Esophagus mucosa (tissue), 1 donor: ENCODE measurements around the gene SURF2. TPM values are rescaled to one million over a fixed set of nuclear protein-coding genes. Genes with fewer than 3 reads are reported as not detected.

Experiments
- ATAC-seq: fragments of 200-7000 bp; cut with Tn5 transposase; one replicate; pipeline ENCODE4 v1.9.1; 2020
- total RNA-seq: library from RNA; stranded (reverse); gene quantifications from one replicate; pipeline ENCODE4 v1.2.4, GENCODE V29; 2023
- donor health status: DM: yes; HTN: yes; CAD: no.

The SURF2 gene
- total RNA-seq, 1 donor from 2014 or later = 25.6 TPM

- peak; percentile 80 for ATAC-seq
Measured at GRCh38 chr9:133403766-133404453, 47.6 kb downstream of the SURF2 start.

- ATAC-seq = no peak
Measured at GRCh38 chr9:133404454-133405002, 48.2 kb downstream of the SURF2 start.

- no peak for ATAC-seq
Measured at GRCh38 chr9:133405508-133406438, 49.4 kb downstream of the SURF2 start.

GRCh38 chr9:133406480-133407307, 50.3 kb downstream of the SURF2 start:
- peak; percentile 78 for ATAC-seq

- no peak for ATAC-seq
Measured at GRCh38 chr9:133408042-133408441, 51.7 kb downstream of the SURF2 start.

Other genes with a start within 250 kb of the SURF2 start
- 35.0 TPM for gene RALGDS, start 235.3 kb upstream of the SURF2 start, total RNA-seq
- 2.0 TPM for gene GBGT1, start 192.6 kb upstream of the SURF2 start, total RNA-seq
- gene OBP2B, start 147.3 kb upstream of the SURF2 start, total RNA-seq = not detected
- gene ABO, start 81.3 kb upstream of the SURF2 start, total RNA-seq = 7.3 TPM
- gene SURF6, start 20.4 kb upstream of the SURF2 start, total RNA-seq = 9.9 TPM
- gene MED22, start 8.4 kb upstream of the SURF2 start, total RNA-seq = 10.8 TPM
- gene RPL7A, start 8.3 kb upstream of the SURF2 start, total RNA-seq = 2,377 TPM
- gene SURF1, start 63 bp upstream of the SURF2 start, total RNA-seq = 25.4 TPM
- gene SURF4, start 19.5 kb downstream of the SURF2 start, total RNA-seq = 87.2 TPM
- 0.40 TPM for gene STKLD1, start 19.8 kb downstream of the SURF2 start, total RNA-seq
- 13.7 TPM for gene REXO4, start 61.5 kb downstream of the SURF2 start, total RNA-seq
- 0.92 TPM for gene ADAMTS13, start 65.8 kb downstream of the SURF2 start, total RNA-seq
- 7.4 TPM for gene CACFD1, start 103.4 kb downstream of the SURF2 start, total RNA-seq
- gene SLC2A6, start 122.5 kb downstream of the SURF2 start, total RNA-seq = 0.80 TPM
- gene MYMK, start 168.4 kb downstream of the SURF2 start, total RNA-seq = not detected
- gene ADAMTSL2, start 178.2 kb downstream of the SURF2 start, total RNA-seq = 0.88 TPM